GM18858 (cell line): ENCODE data around the gene STARD8.
"Not testable (repeated sequence)": the region's sequence is repeated elsewhere in the genome, so short reads cannot be mapped to it uniquely, and the experiment has no call there.

ENCODE experiments used
- ATAC-seq: cut with Tn5 transposase; IDR thresholded peaks from one replicate; pipeline ENCODE4 v1.9.1; 2021; ENCODE audit not compliant: unreplicated experiment

The STARD8 gene, protein sequence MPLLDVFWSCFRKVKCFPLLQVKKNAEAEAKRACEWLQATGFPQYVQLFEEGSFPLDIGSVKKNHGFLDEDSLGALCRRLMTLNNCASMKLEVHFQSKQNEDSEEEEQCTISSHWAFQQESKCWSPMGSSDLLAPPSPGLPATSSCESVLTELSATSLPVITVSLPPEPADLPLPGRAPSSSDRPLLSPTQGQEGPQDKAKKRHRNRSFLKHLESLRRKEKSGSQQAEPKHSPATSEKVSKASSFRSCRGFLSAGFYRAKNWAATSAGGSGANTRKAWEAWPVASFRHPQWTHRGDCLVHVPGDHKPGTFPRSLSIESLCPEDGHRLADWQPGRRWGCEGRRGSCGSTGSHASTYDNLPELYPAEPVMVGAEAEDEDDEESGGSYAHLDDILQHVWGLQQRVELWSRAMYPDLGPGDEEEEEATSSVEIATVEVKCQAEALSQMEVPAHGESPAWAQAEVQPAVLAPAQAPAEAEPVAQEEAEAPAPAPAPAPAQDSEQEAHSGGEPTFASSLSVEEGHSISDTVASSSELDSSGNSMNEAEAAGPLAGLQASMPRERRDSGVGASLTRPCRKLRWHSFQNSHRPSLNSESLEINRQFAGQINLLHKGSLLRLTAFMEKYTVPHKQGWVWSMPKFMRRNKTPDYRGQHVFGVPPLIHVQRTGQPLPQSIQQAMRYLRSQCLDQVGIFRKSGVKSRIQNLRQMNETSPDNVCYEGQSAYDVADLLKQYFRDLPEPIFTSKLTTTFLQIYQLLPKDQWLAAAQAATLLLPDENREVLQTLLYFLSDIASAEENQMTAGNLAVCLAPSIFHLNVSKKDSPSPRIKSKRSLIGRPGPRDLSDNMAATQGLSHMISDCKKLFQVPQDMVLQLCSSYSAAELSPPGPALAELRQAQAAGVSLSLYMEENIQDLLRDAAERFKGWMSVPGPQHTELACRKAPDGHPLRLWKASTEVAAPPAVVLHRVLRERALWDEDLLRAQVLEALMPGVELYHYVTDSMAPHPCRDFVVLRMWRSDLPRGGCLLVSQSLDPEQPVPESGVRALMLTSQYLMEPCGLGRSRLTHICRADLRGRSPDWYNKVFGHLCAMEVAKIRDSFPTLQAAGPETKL

DNA sequence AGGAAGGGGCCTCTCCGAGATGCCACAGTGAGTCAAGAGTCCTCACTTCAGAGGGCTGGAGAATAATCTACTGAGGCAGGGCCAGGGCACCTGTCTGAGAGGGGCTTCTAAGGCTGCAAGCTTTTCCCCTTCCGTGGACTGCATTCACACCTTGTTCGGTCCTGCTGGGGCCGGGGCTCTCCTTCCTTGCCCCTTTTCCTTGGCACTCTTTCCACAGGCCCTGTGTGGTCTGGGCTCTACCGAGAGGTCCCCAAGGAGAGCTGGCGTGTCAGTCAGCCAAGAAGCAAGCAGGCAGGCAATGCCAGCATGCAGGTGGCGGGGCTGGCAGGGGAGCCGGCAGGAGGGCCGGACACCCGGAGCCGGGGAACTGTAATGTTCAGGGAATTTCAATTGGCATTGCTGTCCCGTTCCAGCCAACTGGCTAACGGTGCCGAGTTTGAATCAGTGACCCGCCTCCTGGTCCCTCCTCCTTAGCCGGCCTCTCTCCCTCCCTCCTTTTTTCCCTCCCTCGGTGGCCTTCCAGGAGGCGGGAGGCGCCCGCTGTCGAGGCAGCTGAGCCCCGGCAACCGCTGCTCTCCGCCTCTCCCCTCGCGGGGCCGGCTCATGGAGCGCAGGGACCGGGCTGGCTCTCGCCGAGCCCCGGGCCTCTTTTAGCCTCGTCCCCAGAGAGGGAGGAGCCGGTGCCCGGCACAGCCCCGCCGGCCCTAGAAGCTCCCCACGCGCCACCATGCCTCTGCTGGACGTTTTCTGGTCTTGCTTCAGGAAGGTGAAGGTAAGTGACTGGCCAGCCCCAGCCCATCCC is at the start of gene STARD8:
STARD8 (plus strand) TSS at position 511 of the 802 bp plus-strand sequence; CDS start at position 728, 217 bp downstream.
- no peak for ATAC-seq

DNA sequence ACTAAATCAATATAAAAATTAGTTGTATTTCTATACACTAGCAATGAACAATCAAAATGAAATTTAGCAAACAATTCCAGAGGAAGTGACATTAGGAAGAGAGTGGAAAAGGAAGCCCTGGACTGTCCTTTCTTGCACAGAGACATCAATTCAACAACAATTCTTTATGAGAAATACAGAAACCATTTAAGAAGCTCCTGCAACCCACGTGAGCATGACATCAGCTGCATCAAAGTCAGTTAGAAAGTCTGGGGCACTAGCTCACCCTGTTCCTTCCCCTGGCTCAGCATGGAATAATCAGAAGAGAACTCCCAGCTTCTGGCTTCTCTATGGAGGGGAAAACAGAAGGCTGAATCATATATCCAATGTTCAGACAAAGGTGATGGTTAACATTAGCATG is 48.6 kb upstream of the STARD8 start:
- ATAC-seq = no peak

DNA sequence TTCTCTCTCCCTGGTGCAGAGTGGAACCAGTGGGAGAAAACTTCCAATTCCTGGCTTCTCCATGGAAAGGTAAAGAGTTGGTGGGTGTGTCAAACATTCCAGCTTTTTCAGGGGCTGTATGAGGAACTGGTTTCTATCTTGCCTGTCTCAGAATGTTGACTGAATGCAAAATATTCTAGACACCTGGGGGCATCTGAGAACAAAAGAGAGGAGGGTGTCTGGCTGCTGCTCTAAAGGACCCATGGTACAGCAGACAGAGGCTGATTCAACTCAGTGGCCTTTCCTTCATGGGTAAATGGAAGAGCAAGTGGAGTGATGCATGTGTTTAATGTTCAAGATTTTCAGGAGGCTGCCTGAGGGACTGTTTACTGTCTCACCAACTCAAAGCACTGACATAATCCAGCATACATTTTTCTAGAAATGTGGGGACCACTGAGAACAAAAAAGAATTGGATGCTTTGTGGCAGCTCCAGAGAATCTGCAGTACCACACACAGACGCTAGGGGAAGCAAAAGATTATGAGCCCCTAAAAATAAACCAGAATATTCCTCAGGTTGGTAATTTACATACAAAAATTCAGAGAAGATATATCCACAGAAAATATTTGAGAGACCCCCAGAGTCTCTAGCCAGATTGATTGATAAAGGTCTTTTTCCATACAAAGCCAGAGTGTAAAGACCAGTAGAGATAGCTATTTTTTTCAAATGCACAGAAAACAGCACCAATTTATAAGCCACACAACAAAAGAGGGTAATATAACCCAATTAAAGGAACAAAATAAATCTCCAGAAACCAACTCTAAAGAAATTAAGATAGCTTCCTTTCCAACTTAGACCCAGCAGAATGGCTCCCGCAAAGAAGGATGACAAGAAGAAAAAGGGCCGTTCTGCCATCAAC is 48.0 kb upstream of the STARD8 start:
- no peak for ATAC-seq

DNA sequence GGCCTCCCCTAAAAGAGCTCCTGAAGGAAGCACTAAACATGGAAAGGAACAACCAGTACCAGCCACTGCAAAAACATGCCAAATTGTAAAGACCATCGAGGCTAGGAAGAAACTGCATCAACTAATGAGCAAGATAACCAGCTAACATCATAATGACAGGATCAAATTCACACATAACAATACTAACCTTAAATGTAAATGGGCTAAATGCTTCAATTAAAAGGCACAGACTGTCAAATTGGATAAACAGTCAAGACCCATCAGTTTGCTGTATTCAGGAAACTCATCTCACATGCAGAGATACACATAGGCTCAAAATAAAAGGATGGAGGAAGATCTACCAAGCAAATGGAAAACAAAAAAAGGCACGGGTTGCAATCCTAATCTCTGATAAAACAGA is 43.2 kb upstream of the STARD8 start:
- ATAC-seq = not testable (repeated sequence)

DNA sequence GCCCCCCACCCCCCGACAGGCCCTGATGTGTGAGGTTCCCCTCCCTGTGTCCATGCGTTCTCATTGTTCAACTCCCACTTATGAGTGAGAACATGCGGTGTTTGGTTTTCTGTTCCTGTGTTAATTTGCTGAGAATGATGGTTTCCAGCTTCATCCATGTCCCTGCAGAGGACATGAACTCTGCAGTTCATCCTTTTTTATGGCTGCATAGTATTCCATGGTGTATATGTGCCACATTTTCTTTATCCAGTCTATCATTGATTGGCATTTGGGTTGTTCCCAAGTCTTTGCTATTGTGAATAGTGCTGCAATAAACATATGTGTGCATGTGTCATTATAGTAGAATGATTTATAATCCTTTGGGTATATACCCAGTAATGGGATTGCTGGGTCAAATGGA is 32.7 kb upstream of the STARD8 start:
- not testable (repeated sequence) for ATAC-seq

DNA sequence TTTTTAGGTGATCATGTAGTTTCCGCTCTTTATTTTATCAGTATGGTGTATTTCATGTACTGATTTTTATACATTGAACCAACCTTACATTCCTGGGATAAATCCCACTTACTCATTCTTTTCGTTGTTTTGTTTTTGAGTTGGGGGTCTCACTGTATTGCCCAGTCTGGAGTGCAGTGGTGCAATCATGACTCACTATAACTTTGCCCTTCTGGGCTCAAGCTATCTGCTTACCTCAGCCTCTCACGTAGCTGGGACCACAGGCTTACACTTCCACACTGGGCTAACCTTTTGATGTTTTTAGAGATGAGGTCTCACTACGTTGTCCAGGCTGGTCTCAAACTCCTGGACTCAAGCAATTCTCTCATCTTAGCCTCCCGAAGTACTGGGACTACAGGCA is 19.5 kb upstream of the STARD8 start:
- no peak for ATAC-seq

DNA sequence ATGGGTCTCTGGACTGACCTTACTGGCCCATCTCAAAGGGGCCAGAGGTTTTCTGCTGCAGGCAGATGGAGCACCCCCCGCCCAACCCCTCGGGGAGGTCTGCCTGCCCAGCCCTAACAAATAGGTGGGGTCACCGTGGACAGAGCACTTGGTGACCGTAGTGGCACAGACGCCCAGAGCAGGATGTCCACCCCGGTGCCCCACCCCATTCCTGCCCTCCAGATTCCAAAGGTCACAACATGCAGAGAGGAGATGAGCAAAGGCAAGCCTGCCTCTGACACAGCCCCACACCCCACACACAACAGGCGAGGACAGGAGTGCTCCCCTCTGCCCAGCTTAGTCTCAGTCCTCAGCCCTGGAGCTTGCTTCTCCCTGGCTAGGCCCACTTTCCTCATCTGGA is 17.5 kb upstream of the STARD8 start:
- ATAC-seq = not testable (repeated sequence)

DNA sequence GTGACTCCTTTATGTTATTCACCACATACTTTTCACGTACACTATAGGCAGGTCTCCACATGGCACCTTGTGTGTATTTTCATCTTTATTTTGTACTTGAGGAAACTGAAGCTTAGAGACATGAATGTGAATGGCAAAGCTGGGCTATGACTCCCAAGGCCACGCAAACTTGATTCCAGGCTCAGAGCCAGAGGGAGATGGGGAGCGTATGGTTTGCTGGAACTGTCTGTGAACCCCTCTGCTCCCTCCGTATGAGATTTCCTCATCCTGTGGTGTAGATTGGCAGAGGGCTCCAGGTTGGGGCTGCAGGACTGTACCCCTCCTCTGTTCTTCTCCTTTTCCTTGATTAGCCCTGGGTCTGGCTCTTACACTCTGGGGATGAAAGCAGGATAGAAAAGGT is 16.1 kb upstream of the STARD8 start:
- ATAC-seq = no peak

DNA sequence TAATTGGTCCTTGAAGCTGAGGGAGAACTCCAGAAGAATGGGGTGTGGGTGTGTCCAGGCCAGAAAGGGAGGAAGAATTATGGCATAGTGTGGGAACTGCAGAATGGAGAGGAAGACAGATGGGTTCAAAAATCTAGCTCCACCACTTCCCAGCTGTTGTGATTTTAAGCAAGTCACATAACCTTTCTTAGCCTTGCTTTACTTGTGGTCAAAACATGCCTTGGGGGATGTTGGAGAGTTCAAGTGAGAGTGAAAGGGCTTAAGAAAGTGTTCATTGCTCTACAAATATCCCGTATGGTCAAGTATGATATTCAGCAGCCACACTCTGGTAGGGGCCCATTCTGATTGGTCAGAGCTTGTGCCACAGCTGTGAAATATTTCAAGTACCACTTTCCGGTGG is 15.0 kb upstream of the STARD8 start:
- no peak for ATAC-seq

DNA sequence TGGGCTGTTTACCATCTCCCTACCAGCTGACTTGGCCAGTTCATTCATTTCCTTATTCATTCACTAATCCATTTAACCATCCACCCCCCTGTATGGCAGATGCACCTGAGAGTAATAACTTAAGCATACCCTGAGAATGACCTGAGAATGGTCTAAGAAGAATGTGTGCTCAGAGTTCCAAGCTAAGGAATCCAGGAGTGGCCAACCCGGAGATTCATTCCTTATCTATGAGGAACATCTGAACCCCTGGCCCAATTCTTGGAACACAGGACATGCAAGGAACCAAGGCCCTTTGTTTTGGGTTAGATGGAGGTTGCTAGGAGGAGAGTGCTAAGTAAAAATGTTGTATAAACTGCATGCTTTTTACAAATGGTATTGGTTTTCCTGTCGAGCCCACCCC is 13.5 kb upstream of the STARD8 start:
- no peak for ATAC-seq

DNA sequence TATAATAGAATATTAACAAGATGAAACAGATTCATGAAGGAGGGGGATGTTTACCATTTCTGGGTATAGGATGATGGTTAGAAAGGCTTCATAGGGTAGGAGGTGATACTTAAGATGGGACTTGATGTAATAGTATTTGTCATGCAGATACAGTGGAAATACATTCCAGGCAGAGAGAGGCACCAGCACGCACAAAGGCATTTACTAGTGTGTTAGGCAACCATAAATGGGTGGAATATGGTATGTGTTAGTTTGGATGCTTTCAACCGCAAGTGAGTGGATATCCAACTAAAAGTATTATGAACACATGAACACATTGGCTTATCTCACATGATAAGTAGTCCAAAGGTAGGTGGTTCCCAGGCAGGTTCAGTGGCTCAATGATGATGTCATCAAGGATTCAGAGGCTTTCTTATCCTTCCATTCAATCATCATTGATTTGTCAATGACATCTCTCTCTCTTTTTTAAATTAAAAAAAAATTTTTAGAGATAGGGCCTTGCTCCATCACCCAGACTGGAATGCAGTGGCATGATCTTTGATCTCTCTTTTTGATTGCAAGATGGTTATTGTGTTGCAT is 12.7 kb upstream of the STARD8 start:
- ATAC-seq = no peak

DNA sequence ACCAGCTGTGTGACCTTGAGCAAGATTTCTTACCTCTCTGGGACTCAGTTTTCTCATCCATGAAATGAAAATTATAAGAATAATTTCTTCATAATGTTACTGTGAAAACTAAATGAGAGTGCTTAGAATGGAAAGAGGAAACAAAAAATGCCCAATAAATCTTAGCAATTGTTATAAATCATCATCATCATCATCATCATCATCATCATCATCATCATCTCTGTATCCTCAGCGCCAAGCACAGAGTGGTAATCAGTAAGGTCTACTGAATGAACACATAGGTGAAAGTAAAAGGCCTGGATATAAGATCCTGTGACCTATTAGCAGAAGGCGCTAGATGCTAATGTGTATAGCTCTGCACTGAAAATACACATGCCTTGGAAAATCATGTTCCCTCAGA is 6.8 kb upstream of the STARD8 start:
- no peak for ATAC-seq

DNA sequence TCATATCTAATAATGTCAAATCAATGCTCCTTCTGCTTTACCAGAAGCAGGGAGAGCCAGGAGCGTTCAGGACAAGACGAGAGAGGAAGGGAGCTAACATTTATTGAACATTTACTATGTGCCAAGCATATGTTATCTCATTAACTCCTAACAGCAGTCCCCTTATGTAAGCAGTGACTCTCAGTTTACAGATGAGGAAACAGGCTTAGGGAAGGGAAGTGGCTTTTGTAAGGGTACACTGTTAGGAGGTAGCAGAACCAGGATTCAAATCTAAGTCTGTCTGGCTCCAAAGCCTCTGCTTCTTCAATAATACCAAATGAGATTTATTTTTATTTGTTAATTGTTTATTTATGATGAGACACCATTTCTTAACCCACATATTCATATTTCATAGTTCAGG is 2.6 kb upstream of the STARD8 start:
- ATAC-seq = no peak

DNA sequence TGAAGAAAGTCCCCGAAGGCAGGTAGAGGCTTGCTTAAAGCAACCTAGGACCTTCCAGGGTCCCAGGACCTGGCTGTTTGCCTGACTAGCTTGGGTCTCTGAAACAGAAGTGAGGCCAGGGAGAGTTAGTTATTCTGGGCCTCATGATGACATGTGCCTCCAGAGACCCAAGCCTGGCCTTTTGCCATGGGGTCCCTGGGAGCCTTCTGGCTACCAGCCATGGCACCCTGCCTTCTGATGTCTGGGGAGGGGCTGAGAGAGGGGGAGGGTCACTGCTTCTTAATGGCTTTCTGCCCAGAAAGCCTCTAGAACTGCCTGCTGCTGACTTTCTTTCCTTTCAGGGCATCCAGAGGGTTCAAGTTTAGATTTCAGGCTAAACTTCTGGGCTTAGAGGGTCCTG is 1.0 kb upstream of the STARD8 start:
- no peak for ATAC-seq

DNA sequence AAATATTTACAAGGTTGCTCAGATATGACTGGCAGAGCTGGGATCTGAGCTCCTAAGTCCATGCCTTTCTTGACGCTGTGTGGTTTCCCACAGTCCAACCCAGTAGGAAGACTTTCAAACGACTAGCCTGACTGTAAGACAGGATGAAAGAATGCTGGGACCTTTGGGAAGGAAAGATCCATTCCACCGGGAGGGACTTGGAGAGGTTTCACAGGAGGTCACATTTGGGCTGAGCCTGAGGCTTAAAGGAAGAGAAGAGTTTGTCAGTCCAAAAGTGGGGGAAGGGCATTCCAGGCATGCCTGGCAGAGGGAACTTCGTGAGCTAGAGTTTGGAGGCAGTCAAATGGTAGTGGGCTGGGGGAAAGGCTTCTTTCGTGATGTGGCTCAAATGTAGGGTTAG is 1.5 kb downstream of the STARD8 start:
- no peak for ATAC-seq

DNA sequence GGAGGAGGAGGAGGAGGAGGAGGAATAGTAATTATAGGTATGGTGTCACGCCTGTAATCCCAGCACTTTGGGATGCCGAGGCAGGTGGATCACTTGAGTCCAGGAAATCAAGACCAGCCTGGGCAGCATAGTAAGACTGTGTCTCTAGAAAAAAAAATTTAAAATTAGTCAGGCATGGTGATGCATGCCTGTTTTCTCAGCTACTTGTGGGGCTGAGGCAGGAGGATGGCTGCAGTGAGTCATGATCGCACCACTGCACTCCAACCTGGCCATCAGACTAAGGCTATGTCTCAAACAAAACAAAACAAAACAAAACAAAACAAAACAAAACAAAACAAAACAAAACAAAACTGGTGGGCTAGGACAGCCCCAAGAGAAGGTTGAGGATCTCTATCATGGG is 3.0 kb downstream of the STARD8 start:
- no peak for ATAC-seq

DNA sequence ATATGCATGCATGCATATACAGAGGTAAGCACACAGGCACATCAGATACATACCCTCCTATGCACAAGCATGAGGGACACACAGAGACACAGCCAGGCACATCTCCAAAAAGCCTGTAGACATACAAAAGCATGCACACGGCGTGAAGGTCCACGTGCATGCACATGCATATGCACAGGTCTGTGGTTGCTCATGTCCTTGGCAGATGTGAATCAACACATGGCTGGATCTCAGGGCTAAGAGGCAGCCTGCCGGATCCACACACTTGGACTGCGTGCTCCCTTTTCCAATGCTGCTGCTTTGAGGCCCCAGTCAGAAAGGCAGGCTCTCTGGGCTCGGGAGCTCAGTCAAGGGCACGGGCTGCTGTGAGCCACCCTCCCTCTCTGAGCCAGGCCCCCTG is 3.6 kb downstream of the STARD8 start:
- no peak for ATAC-seq

DNA sequence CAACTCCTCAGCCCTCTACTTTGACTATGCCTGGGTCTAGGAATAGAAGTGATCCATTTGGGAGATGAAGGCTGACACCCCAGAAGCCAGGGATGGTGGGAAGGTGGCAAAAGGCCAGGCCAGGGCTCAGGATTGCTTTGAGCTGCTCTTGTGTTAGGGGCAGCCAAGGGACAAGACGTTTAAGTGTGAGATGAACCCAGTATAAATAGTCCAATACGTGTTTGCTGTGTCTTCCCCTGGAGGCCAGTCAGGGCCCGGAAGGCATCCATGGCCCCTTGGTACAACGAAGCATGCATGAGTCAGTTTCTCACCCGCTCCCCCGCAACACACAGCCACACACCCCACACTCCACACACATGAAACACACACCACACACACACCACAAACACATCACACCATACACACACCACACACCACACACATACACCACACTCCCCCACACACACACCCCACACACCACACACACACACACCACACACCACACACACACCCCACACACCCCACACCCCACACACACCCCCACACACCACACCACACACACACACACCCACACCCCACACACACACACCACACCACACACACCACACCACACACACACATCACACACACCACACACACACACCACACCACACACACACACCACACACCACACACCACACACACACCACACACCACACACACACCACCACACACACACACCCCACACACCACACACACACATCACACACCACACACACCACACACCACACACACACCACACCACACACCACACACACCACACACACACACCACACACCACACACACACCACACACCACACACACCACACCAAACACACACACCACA is 5.1 kb downstream of the STARD8 start:
- no peak for ATAC-seq

DNA sequence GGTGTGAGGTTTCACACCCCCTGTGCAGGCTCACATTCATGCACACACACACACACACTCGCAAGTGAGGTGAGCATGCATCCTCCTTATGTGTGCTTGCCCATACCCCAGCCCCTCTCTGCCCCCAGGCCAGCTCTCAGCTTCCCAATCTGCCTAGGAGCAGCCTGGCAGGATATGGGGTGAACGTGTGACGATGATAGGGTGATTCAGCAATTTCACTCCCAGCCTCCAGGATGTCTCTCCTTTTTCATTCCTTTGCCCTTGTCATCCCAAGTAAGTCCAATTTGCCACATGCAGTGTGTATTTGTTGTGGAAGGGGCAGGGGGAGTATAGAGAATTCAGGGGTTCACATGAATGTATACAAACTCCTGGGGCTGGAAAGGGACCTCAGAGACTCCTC is 7.2 kb downstream of the STARD8 start:
- no peak for ATAC-seq
